Natural killer cell (primary cell): ENCODE measurements around the gene DMC1. TPM values are rescaled to one million over a fixed set of nuclear protein-coding genes. Genes with fewer than 3 reads are reported as not detected.
A peak's percentile ranks its signal among the peaks of the same experiment; 100 is the strongest.

Source experiments
- ATAC-seq, 3 donors: fragments of 150-1000 bp in 2 of 3; fragments of 200-7000 bp in 1 of 3; cut with Tn5 transposase; 1 replicate in 1 of 3; 2 replicates in 2 of 3; pipeline ENCODE4 v1.10.0; 2021; ENCODE audit warnings: mild to moderate bottlenecking in 2 of 3, moderate library complexity in 2 of 3
- DNase-seq, 2 donors: peaks; one replicate each; pipeline versions ENCODE4 v3.0.0 to v3.0.0-alpha.2; 2013 to 2021; ENCODE audit warnings: mixed read lengths in 1 of 2
- H3K27ac ChIP-seq: one replicate; pipeline ENCODE4 v1.5.1; 2013; ENCODE audit warnings: mild to moderate bottlenecking, low read length
- H3K27me3 ChIP-seq: one replicate; pipeline ENCODE4 v1.6.1; 2013; ENCODE audit warnings: low read length; ENCODE audit not compliant: control insufficient read depth, insufficient read depth
- H3K36me3 ChIP-seq: one replicate; pipeline ENCODE4 v1.6.1; 2013; ENCODE audit warnings: low read length; ENCODE audit not compliant: control insufficient read depth, insufficient read depth
- H3K4me1 ChIP-seq: one replicate; pipeline ENCODE4 v1.6.1; 2013; ENCODE audit warnings: low read length; ENCODE audit not compliant: control insufficient read depth, insufficient read depth
- H3K4me3 ChIP-seq: one replicate; pipeline ENCODE4 v1.5.1; 2013; ENCODE audit warnings: low read length
- H3K9me3 ChIP-seq: one replicate; pipeline ENCODE4 v1.6.1; 2013; ENCODE audit warnings: low read length; ENCODE audit not compliant: control insufficient read depth, insufficient read depth
- H3K27ac Mint-ChIP-seq, 2 donors: one replicate each; pipeline ENCODE4 v1.8.0; 2022; ENCODE audit warnings: mild to moderate bottlenecking in 2 of 2, mixed read lengths in 2 of 2, moderate library complexity in 1 of 2
- H3K27me3 Mint-ChIP-seq, 2 donors: one replicate each; pipeline ENCODE4 v1.8.0; 2022; ENCODE audit warnings: low read depth in 2 of 2, mixed read lengths in 2 of 2
- H3K36me3 Mint-ChIP-seq: one replicate; pipeline ENCODE4 v1.8.0; 2022; ENCODE audit warnings: mixed read lengths
- H3K4me1 Mint-ChIP-seq, 2 donors: one replicate each; pipeline ENCODE4 v1.8.0; 2022; ENCODE audit warnings: mixed read lengths in 2 of 2
- H3K4me3 Mint-ChIP-seq: one replicate; pipeline ENCODE4 v1.8.0; 2022; ENCODE audit warnings: mild to moderate bottlenecking, moderate library complexity, mixed read lengths
- H3K9me3 Mint-ChIP-seq, 2 donors: one replicate each; pipeline ENCODE4 v1.8.0; 2022; ENCODE audit warnings: mixed read lengths in 2 of 2
- CTCF ChIP-seq: fragments of 200-600 bp; IDR thresholded peaks from one replicate; pipeline ENCODE4 v1.8.0; 2022; ENCODE audit warnings: antibody characterized with exemption
- WGBS: methylation state at CpG from one replicate; pipeline ENCODE4 v1.1.7; 2013; ENCODE audit warnings: missing lambda C conversion rate; ENCODE audit not compliant: insufficient coverage; 5-methylcytosine and 5-hydroxymethylcytosine counted together
- intact Hi-C: fragments of 100-400 bp; cut with micrococcal nuclease; formaldehyde crosslinking; loops from one replicate; pipeline ENCODE4 v1.14.2; 2022
- total RNA-seq, 4 donors: library from RNA; stranded (reverse); fragments of 120-200 nt in 1 of 4; gene quantifications; one replicate each; pipeline versions ENCODE4 v1.2.3 to v1.2.4, GENCODE V29; 2013 to 2022

DMC1 gene
- total RNA-seq, 3 donors from 2014 or later (not counting 1 experiment from before 2014, with no cell fraction given) = 0.31 to 1.7 (median 0.63) TPM

- DNase-seq (peak; percentile 20 to 68), ATAC-seq (peak; percentile 79 to 98 (median 89))
- H3K4me3 ChIP-seq = no peak overlapping the region
- H3K27ac Mint-ChIP-seq = no peak overlapping the region
- intact Hi-C loops = no loop called here
- no peaks in the 10 kb centered on the region for H3K27me3 Mint-ChIP-seq
- H3K9me3 Mint-ChIP-seq = peaks cover 0 to 4% of the 10 kb centered on the region in 2 donors
- no peaks in the 10 kb centered on the region for H3K27me3 ChIP-seq
- H3K4me1 Mint-ChIP-seq = peaks cover 0 to 6% of the 10 kb centered on the region in 2 donors
- no peak for TF ChIP-seq CTCF
- no peaks in the 10 kb centered on the region for H3K36me3 ChIP-seq
- no peaks in the 10 kb centered on the region for H3K9me3 ChIP-seq
- no peaks in the 10 kb centered on the region for H3K36me3 Mint-ChIP-seq
- no peak overlapping the region for H3K27ac ChIP-seq
- WGBS = 25% methylated on average over 1 of the region's 1 CpG
- H3K4me1 ChIP-seq = no peaks in the 10 kb centered on the region
- no peak overlapping the region for H3K4me3 Mint-ChIP-seq
Measured at GRCh38 chr22:38513063-38513462, 56.9 kb downstream of the DMC1 start.

GRCh38 chr22:38510416-38510970 is 59.5 kb downstream of the DMC1 start:
- H3K27me3 Mint-ChIP-seq = no peaks in the 10 kb centered on the region
- Histone ChIP-seq H3K27me3 (no peaks in the 10 kb centered on the region), H3K36me3 (no peaks in the 10 kb centered on the region), H3K27ac (no peak overlapping the region), H3K9me3 (no peaks in the 10 kb centered on the region), H3K4me3 (no peak overlapping the region), H3K4me1 (peaks cover 10% of the 10 kb centered on the region)
- H3K27ac Mint-ChIP-seq = no peak overlapping the region
- H3K4me1 Mint-ChIP-seq = peaks cover 11 to 23% of the 10 kb centered on the region in 2 donors
- DNase-seq = no peak
- ATAC-seq = no peak
- 77% methylated on average over 2 of the region's 5 CpGs for WGBS
- no peak for TF ChIP-seq CTCF
- peaks cover 5% of the 10 kb centered on the region for H3K36me3 Mint-ChIP-seq
- H3K9me3 Mint-ChIP-seq = peaks cover 0 to 4% of the 10 kb centered on the region in 2 donors
- no peak overlapping the region for H3K4me3 Mint-ChIP-seq
- intact Hi-C loops = no loop called here

GRCh38 chr22:38506118-38506962 is 63.6 kb downstream of the DMC1 start, which contains the start of gene DDX17:
DDX17 (minus strand) TSS chr22:38506311.
- TF ChIP-seq CTCF = no peak

More at GRCh38 chr22:38506118-38506962, 63.6 kb downstream of the DMC1 start, which contains the start of gene DDX17:
- Histone ChIP-seq H3K27me3 (no peaks in the 10 kb centered on the region), H3K4me3 (peak within 1 kb of the TSS; percentile 80), H3K4me1 (peaks cover 22% of the 10 kb centered on the region), H3K36me3 (peaks cover 16% of the 10 kb centered on the region), H3K27ac (peak within 1 kb of the TSS; percentile 99), H3K9me3 (no peaks in the 10 kb centered on the region)
- H3K36me3 Mint-ChIP-seq = peaks cover 6% of the 10 kb centered on the region
- peak; percentile 91 to 99 for DNase-seq
- peak within 1 kb of the TSS; percentile 100 for H3K27ac Mint-ChIP-seq
- ATAC-seq = peak; percentile 86 to 96 (median 89)
- H3K4me3 Mint-ChIP-seq = peak within 1 kb of the TSS; percentile 100
- peaks cover 47 to 59% of the 10 kb centered on the region in 2 donors for H3K4me1 Mint-ChIP-seq
- H3K9me3 Mint-ChIP-seq = peaks cover 0 to 4% of the 10 kb centered on the region in 2 donors
- WGBS = under 1% methylated on average over 83 of the region's 83 CpGs
- intact Hi-C loops = loop anchor here (10.0 kb wide), 1 partner anchor 248 kb away; the partner anchor contains the start of gene SUN2
- no peaks in the 10 kb centered on the region for H3K27me3 Mint-ChIP-seq
